DND-41 (cell line): ENCODE measurements around the gene TEX10.

ENCODE experiments used
- ATAC-seq: fragments of 200-7000 bp; cut with Tn5 transposase; 3 replicates; pipeline ENCODE4 v1.9.1; 2021; ENCODE audit warnings: low read depth; ENCODE audit not compliant: insufficient read depth
- DNase-seq: peaks from one replicate; pipeline ENCODE4 v3.0.0-alpha.2; 2020
- H2AFZ ChIP-seq: 2 replicates; pipeline ENCODE4 v1.6.0; 2012; ENCODE audit warnings: low read depth, low read length
- H3K27ac ChIP-seq: 2 replicates; pipeline ENCODE4 v1.5.1; 2012; ENCODE audit warnings: low read length, inconsistent platforms
- H3K27me3 ChIP-seq: fragments of 200-600 bp; sonication (generic); 2 replicates; pipeline ENCODE4 v1.6.0; 2012; ENCODE audit warnings: low read length, mild to moderate bottlenecking, inconsistent platforms; ENCODE audit not compliant: insufficient read depth, poor library complexity
- H3K36me3 ChIP-seq: 2 replicates; pipeline ENCODE4 v1.5.1; 2012; ENCODE audit warnings: low read length, inconsistent platforms; ENCODE audit not compliant: insufficient read depth
- H3K4me1 ChIP-seq: 2 replicates; pipeline ENCODE4 v1.5.1; 2012; ENCODE audit warnings: mild to moderate bottlenecking, low read length; ENCODE audit not compliant: insufficient read depth
- H3K4me2 ChIP-seq: 2 replicates; pipeline ENCODE4 v1.6.0; 2012; ENCODE audit warnings: mild to moderate bottlenecking, moderate library complexity, low read length, inconsistent platforms; ENCODE audit not compliant: insufficient read depth
- H3K4me3 ChIP-seq, 2 experiments: fragments of 200-600 bp in 1 of 2; shearing (Covaris generic) in 1 of 2; 2 replicates each; pipeline ENCODE4 v1.5.1; 2012 to 2016; ENCODE audit warnings: inconsistent platforms in 2 of 2, low read length in 2 of 2, mild to moderate bottlenecking in 2 of 2, low read depth in 1 of 2, moderate library complexity in 1 of 2
- H3K79me2 ChIP-seq: 2 replicates; pipeline ENCODE4 v1.6.0; 2012; ENCODE audit warnings: low read length, inconsistent platforms; ENCODE audit not compliant: insufficient read depth
- H3K9ac ChIP-seq: 2 replicates; pipeline ENCODE4 v1.6.0; 2012; ENCODE audit warnings: low read depth, mild to moderate bottlenecking, inconsistent platforms, low read length, moderate library complexity
- H3K9me3 ChIP-seq: 2 replicates; pipeline ENCODE4 v1.5.1; 2012; ENCODE audit warnings: low read length, moderate library complexity, mild to moderate bottlenecking, inconsistent platforms; ENCODE audit not compliant: insufficient read depth, severe bottlenecking
- H4K20me1 ChIP-seq: 2 replicates; pipeline ENCODE4 v1.6.0; 2012; ENCODE audit warnings: low read length; ENCODE audit not compliant: insufficient read depth
- CTCF ChIP-seq: IDR thresholded peaks from 2 replicates; pipeline ENCODE4 v1.5.1; 2012; ENCODE audit warnings: borderline replicate concordance, low read length, moderate library complexity, mild to moderate bottlenecking; ENCODE audit not compliant: poor library complexity, severe bottlenecking; ENCODE audit errors: extremely low read depth
- EZH2 ChIP-seq: IDR thresholded peaks from 3 replicates; pipeline ENCODE4 v1.6.1; 2012; ENCODE audit warnings: borderline replicate concordance, low read depth, mild to moderate bottlenecking, moderate library complexity, low read length, inconsistent platforms; ENCODE audit not compliant: severe bottlenecking

The TEX10 gene

GRCh38 chr9:100290714-100291113 lies 62.0 kb downstream of the TEX10 start:
- H3K4me1 ChIP-seq: no peaks in the 10 kb centered on the region
- DNase-seq: no peak
- no peak overlapping the region for H3K9ac ChIP-seq
- no peaks in the 10 kb centered on the region for H3K79me2 ChIP-seq
- no peaks in the 10 kb centered on the region for H3K27me3 ChIP-seq
- H4K20me1 ChIP-seq: no peaks in the 10 kb centered on the region
- TF ChIP-seq CTCF: no peak
- TF ChIP-seq EZH2: no peak
- no peak for ATAC-seq
- no peaks in the 10 kb centered on the region for H3K9me3 ChIP-seq
- H3K36me3 ChIP-seq: peaks cover 92% of the 10 kb centered on the region
- H3K4me2 ChIP-seq: no peak overlapping the region
- no peak overlapping the region for H2AFZ ChIP-seq
- H3K4me3 ChIP-seq: no peak overlapping the region
- no peak overlapping the region for H3K27ac ChIP-seq

GRCh38 chr9:100287186-100287585 lies 65.6 kb downstream of the TEX10 start:
- no peaks in the 10 kb centered on the region for H3K79me2 ChIP-seq
- no peak overlapping the region for H3K4me2 ChIP-seq
- no peak overlapping the region for H2AFZ ChIP-seq
- TF ChIP-seq EZH2 (no peak), CTCF (no peak)
- no peak overlapping the region for H3K9ac ChIP-seq
- H3K27ac ChIP-seq: no peak overlapping the region
- H3K27me3 ChIP-seq: no peaks in the 10 kb centered on the region
- no peaks in the 10 kb centered on the region for H3K4me1 ChIP-seq
- no peak for ATAC-seq
- no peaks in the 10 kb centered on the region for H3K9me3 ChIP-seq
- DNase-seq: no peak
- peaks cover 71% of the 10 kb centered on the region for H3K36me3 ChIP-seq
- no peak overlapping the region for H3K4me3 ChIP-seq
- H4K20me1 ChIP-seq: no peaks in the 10 kb centered on the region

DNA sequence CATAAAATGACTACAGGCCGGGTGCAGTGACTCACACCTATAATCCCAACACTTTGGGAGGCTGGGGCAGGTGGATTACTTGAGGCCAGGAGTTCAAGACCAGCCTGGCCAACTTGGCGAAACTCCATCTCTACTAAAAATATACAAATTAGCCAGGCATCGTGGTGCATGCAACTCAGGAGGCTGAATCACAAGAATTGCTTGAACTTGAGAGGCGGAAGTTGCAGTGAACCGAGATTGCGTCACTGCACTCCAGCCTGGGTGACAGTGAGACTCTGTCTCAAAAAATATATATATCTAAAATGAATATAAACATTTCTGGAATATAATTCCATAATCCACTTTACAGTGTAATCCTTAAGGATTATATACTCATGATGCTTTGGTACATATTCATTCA lies 66.5 kb downstream of the TEX10 start:
- no peak overlapping the region for H3K9ac ChIP-seq
- H2AFZ ChIP-seq: no peak overlapping the region
- H3K36me3 ChIP-seq: peaks cover 62% of the 10 kb centered on the region
- no peaks in the 10 kb centered on the region for H4K20me1 ChIP-seq
- TF ChIP-seq CTCF (no peak), EZH2 (no peak)
- H3K27me3 ChIP-seq: no peaks in the 10 kb centered on the region
- ATAC-seq (no peak), DNase-seq (no peak)
- no peak overlapping the region for H3K4me2 ChIP-seq
- no peaks in the 10 kb centered on the region for H3K4me1 ChIP-seq
- no peak overlapping the region for H3K4me3 ChIP-seq
- no peaks in the 10 kb centered on the region for H3K9me3 ChIP-seq
- H3K79me2 ChIP-seq: no peaks in the 10 kb centered on the region
- no peak overlapping the region for H3K27ac ChIP-seq

- no peak overlapping the region for H3K27ac ChIP-seq
- no peaks in the 10 kb centered on the region for H3K4me1 ChIP-seq
- H3K9ac ChIP-seq: no peak overlapping the region
- no peak for ATAC-seq
- no peak overlapping the region for H3K4me3 ChIP-seq
- H2AFZ ChIP-seq: no peak overlapping the region
- no peaks in the 10 kb centered on the region for H3K27me3 ChIP-seq
- no peaks in the 10 kb centered on the region for H3K9me3 ChIP-seq
- peaks cover 56% of the 10 kb centered on the region for H3K36me3 ChIP-seq
- TF ChIP-seq EZH2 (no peak), CTCF (no peak)
- H3K79me2 ChIP-seq: no peaks in the 10 kb centered on the region
- no peaks in the 10 kb centered on the region for H4K20me1 ChIP-seq
- H3K4me2 ChIP-seq: no peak overlapping the region
- no peak for DNase-seq
These were observed 67.1 kb downstream of the TEX10 start for GRCh38 chr9:100285601-100286000.
